Epithelial cell of esophagus (primary cell): ENCODE measurements around the gene CD79A.

Source experiments
- DNase-seq: peaks from one replicate; pipeline ENCODE4 v3.0.0; 2010; ENCODE audit warnings: low read depth
- H3K4me3 ChIP-seq: 2 replicates; pipeline ENCODE4 v1.5.1; 2011; ENCODE audit warnings: mild to moderate bottlenecking, low read length, control low read depth
- CTCF ChIP-seq: IDR thresholded peaks from 2 replicates; pipeline ENCODE4 v1.5.1; 2011; ENCODE audit warnings: low read depth, mild to moderate bottlenecking, low read length, control low read depth, inconsistent platforms; ENCODE audit not compliant: insufficient read depth; ENCODE audit errors: missing control alignments

The CD79A gene

GRCh38 chr19:41926028-41926762 is 49.1 kb downstream of the CD79A start:
- H3K4me3 ChIP-seq, result no peak overlapping the region
- no peak for DNase-seq
- TF ChIP-seq CTCF, result no peak

DNA sequence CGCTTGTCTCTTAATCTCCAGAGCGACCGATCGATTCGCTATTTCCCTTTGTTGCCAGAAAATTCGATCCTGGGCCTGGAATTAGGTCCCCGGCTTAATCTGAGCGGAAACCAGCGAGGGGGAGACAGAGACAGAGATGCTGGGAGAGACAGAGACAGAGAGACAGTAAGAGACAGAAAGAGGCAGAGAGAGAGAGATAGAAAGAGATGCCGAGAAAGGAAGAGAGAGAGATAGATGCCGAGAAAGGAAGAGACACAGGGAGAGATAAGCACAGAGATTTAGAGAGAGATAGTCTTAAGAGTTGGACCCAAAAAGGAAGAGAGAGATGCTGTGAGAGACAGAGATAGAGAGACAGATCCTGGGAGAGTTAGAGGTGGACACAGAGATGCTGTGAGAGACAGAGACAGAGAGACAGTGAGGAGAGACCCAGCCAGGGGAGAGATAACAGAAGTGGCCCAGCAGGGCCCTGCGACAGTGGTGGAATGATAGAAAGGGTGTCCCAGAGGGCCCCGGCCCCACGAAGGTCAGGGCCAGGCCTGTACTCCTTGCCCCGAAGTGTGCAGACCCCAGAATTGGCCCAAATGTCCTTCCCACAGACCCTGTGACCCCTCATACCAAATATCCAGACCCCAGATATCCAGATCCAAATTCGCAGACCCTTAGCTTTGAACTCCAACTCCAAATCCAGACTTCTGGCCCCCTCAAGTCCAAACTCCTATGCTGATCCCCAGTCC is 49.9 kb downstream of the CD79A start:
- no peak for DNase-seq
- H3K4me3 ChIP-seq, result no peak overlapping the region
- no peak for TF ChIP-seq CTCF

GRCh38 chr19:41927497-41928192 is 50.6 kb downstream of the CD79A start:
- DNase-seq, result no peak
- TF ChIP-seq CTCF, result no peak
- peak overlapping the region; percentile 18 for H3K4me3 ChIP-seq

DNA sequence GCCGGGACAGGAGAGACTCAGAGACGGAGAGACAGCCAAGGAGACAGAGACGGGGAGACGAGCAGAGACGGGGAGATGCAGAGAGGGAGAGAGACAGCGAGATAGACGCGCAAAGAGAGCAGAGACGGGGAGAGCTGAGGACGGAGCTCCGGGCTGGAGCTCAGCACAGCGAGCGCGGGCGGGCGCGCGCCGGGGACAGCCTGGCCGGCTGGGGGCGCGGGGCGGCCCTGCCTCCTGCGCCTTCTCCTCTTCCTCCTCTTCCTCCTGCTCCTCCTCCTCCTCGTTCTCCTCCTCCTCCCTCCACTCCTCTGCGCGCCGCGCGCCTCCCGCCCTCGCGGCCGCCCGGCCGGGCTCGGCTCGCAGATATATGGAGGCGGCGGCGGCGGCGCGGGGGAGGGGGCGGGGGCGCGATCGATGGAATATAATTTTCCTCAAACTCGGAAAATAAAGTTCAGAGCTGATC is 51.2 kb downstream of the CD79A start, which contains the start of gene ERFL:
Gene ERFL, minus strand, starts transcription at position 229 of the 463 bp plus-strand sequence. CDS start 15,530 bp downstream, outside the sequence.
- H3K4me3 ChIP-seq, result peak within 1 kb of the TSS; percentile 18
- no peak for TF ChIP-seq CTCF
- DNase-seq, result no peak

- H3K4me3 ChIP-seq, result peak overlapping the region; percentile 10
- no peak for TF ChIP-seq CTCF
- DNase-seq, result no peak
Measured at GRCh38 chr19:41928754-41929535, 51.9 kb downstream of the CD79A start.

DNA sequence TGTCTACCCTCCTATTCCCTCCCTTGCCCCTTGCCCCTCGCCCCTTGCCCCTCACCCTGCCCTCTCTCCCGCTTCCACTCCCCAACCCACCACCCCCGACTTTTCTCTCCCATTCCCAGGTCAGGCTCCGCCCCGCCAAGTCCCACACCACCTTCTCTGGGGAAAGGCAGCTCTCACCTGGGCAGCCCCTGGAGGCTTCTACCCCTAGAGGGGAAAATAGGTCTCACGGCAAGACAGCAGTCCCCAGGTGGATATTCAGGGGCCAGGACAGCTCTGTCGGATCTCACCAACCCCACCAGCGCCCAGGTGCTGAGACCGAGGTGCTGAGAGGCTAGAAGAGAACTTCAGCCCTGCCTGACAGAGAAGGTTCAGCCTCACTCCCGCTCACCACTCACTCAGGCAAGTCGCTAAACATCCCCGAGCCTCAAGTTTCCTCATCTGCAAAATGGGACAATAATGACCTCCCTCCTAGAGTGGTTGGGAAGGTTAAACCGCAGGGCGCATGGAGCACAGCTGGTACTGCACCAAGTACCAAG is 52.5 kb downstream of the CD79A start:
- no peak for TF ChIP-seq CTCF
- no peak overlapping the region for H3K4me3 ChIP-seq
- DNase-seq, result no peak
